Gastroesophageal sphincter (tissue), 3 donors: ENCODE results near the gene SMOC1.

ENCODE experiments used
- CTCF ChIP-seq, 4 experiments: fragments of 200-600 bp in 2 of 4; fragments of 450-650 bp in 2 of 4; sonication (generic) in 1 of 4; IDR thresholded peaks; one replicate each; pipeline ENCODE4 v1.5.1; 2017 to 2019; ENCODE audit warnings: antibody characterized with exemption in 4 of 4, mild to moderate bottlenecking in 2 of 4, moderate library complexity in 2 of 4
- POLR2A ChIP-seq, 2 donors: fragments of 450-650 bp; IDR thresholded peaks; one replicate each; pipeline ENCODE4 v1.6.1; 2017; ENCODE audit warnings: antibody characterized with exemption in 2 of 2, mild to moderate bottlenecking in 2 of 2, moderate library complexity in 1 of 2

- TF ChIP-seq POLR2A (IDR thresholded peaks at IDR 0.05) (no peak), CTCF (IDR thresholded peaks at IDR 0.05) (no peak)
Measured at GRCh38 chr14:69931960-69932359, 52.7 kb downstream of the SMOC1 start.
